Liver (tissue), 3 donors: Measurements from ENCODE around the gene OMA1.

ENCODE experiments used
- EGR1 ChIP-seq, 2 donors: IDR thresholded peaks; 2 replicates each; pipeline ENCODE4 v1.6.1; 2016 to 2018; ENCODE audit warnings: antibody characterized with exemption in 2 of 2, low read depth in 2 of 2
- GABPA ChIP-seq, 2 donors: IDR thresholded peaks in 1 of 2; conservative IDR thresholded peaks in 1 of 2; 2 replicates each; pipeline ENCODE4 v1.6.1; 2016; ENCODE audit warnings: antibody characterized with exemption in 2 of 2, mild to moderate bottlenecking in 1 of 2, moderate library complexity in 1 of 2
- HNF4G ChIP-seq: IDR thresholded peaks from 2 replicates; pipeline ENCODE4 v1.6.1; 2016; ENCODE audit warnings: antibody characterized with exemption
- JUND ChIP-seq, 2 donors: IDR thresholded peaks; 2 replicates each; pipeline ENCODE4 v1.6.1; 2016; ENCODE audit warnings: antibody characterized with exemption in 2 of 2
- RAD21 ChIP-seq, 2 donors: IDR thresholded peaks; 2 replicates each; pipeline ENCODE4 v1.6.1; 2016; ENCODE audit warnings: antibody characterized with exemption in 2 of 2, mild to moderate bottlenecking in 2 of 2
- SP1 ChIP-seq: IDR thresholded peaks from 2 replicates; pipeline ENCODE4 v1.6.1; 2018; ENCODE audit warnings: antibody characterized with exemption, mild to moderate bottlenecking
- TAF1 ChIP-seq: conservative IDR thresholded peaks from 2 replicates; pipeline ENCODE4 v1.6.1; 2016; ENCODE audit warnings: antibody characterized with exemption, mild to moderate bottlenecking
- YY1 ChIP-seq: IDR thresholded peaks from 2 replicates; pipeline ENCODE4 v1.6.1; 2016; ENCODE audit warnings: antibody characterized with exemption, mild to moderate bottlenecking
- TF ChIP-seq, protein P1 (sequence below): fragments of 150-350 bp; IDR thresholded peaks from 2 replicates; pipeline ENCODE4 v1.5.1; 2017; ENCODE audit warnings: improper control_type of control experiment, low read depth, low read length; ENCODE audit not compliant: missing input control
- TF ChIP-seq, protein P2 (sequence below): IDR thresholded peaks from 2 replicates; pipeline ENCODE4 v1.6.1; 2016; ENCODE audit warnings: antibody characterized with exemption, mild to moderate bottlenecking
- TF ChIP-seq, protein P3 (sequence below): IDR thresholded peaks from 2 replicates; pipeline ENCODE4 v1.6.1; 2016; ENCODE audit warnings: antibody characterized with exemption
- TF ChIP-seq, protein P4 (sequence below): IDR thresholded peaks from 2 replicates; pipeline ENCODE4 v1.6.1; 2016; ENCODE audit warnings: antibody characterized with exemption
- donor health status: healthy.
- donor health status: healthy.

DNA sequence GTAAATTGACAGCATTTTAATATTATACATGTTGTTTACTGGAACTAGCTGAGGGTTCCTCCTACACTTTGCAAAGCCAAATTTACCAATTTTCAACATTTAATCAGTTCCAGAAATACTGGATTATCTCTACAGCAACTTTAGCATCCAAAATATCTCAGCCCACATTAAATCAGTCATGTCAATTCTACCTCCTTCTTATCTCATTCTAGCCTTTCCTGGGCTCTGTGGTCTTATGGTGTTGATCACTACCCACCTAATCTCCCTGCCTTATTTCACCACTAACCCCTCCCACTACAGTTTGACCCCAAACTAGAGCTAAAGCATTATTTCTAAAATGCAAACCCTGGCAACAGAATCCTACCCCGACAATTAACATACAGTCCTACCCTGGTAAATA, 3.3 kb downstream of the OMA1 start:
- TF ChIP-seq RAD21 (IDR thresholded peaks at IDR 0.05) (no peak), YY1 (no peak), TAF1 (no peak), SP1 (no peak), HNF4G (no peak), EGR1 (IDR thresholded peaks at IDR 0.05; ENCODE audit: low read depth in 2 of 2) (no peak), GABPA (IDR thresholded peaks at IDR 0.05 in 1 of 2, conservative IDR thresholded peaks at IDR 0.05 in 1 of 2) (no peak), JUND (IDR thresholded peaks at IDR 0.05) (no peak)
- TF ChIP-seq, protein P1, sequence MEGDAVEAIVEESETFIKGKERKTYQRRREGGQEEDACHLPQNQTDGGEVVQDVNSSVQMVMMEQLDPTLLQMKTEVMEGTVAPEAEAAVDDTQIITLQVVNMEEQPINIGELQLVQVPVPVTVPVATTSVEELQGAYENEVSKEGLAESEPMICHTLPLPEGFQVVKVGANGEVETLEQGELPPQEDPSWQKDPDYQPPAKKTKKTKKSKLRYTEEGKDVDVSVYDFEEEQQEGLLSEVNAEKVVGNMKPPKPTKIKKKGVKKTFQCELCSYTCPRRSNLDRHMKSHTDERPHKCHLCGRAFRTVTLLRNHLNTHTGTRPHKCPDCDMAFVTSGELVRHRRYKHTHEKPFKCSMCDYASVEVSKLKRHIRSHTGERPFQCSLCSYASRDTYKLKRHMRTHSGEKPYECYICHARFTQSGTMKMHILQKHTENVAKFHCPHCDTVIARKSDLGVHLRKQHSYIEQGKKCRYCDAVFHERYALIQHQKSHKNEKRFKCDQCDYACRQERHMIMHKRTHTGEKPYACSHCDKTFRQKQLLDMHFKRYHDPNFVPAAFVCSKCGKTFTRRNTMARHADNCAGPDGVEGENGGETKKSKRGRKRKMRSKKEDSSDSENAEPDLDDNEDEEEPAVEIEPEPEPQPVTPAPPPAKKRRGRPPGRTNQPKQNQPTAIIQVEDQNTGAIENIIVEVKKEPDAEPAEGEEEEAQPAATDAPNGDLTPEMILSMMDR = no peak
- TF ChIP-seq, protein P2, sequence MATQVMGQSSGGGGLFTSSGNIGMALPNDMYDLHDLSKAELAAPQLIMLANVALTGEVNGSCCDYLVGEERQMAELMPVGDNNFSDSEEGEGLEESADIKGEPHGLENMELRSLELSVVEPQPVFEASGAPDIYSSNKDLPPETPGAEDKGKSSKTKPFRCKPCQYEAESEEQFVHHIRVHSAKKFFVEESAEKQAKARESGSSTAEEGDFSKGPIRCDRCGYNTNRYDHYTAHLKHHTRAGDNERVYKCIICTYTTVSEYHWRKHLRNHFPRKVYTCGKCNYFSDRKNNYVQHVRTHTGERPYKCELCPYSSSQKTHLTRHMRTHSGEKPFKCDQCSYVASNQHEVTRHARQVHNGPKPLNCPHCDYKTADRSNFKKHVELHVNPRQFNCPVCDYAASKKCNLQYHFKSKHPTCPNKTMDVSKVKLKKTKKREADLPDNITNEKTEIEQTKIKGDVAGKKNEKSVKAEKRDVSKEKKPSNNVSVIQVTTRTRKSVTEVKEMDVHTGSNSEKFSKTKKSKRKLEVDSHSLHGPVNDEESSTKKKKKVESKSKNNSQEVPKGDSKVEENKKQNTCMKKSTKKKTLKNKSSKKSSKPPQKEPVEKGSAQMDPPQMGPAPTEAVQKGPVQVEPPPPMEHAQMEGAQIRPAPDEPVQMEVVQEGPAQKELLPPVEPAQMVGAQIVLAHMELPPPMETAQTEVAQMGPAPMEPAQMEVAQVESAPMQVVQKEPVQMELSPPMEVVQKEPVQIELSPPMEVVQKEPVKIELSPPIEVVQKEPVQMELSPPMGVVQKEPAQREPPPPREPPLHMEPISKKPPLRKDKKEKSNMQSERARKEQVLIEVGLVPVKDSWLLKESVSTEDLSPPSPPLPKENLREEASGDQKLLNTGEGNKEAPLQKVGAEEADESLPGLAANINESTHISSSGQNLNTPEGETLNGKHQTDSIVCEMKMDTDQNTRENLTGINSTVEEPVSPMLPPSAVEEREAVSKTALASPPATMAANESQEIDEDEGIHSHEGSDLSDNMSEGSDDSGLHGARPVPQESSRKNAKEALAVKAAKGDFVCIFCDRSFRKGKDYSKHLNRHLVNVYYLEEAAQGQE = no peak
- TF ChIP-seq, protein P3, sequence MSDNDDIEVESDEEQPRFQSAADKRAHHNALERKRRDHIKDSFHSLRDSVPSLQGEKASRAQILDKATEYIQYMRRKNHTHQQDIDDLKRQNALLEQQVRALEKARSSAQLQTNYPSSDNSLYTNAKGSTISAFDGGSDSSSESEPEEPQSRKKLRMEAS = no peak
- TF ChIP-seq, protein P4, sequence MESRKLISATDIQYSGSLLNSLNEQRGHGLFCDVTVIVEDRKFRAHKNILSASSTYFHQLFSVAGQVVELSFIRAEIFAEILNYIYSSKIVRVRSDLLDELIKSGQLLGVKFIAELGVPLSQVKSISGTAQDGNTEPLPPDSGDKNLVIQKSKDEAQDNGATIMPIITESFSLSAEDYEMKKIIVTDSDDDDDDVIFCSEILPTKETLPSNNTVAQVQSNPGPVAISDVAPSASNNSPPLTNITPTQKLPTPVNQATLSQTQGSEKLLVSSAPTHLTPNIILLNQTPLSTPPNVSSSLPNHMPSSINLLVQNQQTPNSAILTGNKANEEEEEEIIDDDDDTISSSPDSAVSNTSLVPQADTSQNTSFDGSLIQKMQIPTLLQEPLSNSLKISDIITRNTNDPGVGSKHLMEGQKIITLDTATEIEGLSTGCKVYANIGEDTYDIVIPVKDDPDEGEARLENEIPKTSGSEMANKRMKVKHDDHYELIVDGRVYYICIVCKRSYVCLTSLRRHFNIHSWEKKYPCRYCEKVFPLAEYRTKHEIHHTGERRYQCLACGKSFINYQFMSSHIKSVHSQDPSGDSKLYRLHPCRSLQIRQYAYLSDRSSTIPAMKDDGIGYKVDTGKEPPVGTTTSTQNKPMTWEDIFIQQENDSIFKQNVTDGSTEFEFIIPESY = no peak
